WERI-Rb-1 (cell line): ENCODE results near the gene TECPR1.

Experiments used
- DNase-seq: peaks from one replicate; pipeline ENCODE4 v3.0.0-alpha.2; 2020
- H3K27ac ChIP-seq: fragments of 250-450 bp; sonication (Bioruptor Pico); 2 replicates; pipeline ENCODE4 v1.5.1; 2020; ENCODE audit warnings: mild to moderate bottlenecking, moderate library complexity
- H3K27me3 ChIP-seq: fragments of 250-450 bp; sonication (Bioruptor Pico); 2 replicates; pipeline ENCODE4 v1.5.1; 2021; ENCODE audit warnings: mild to moderate bottlenecking, low read depth, moderate library complexity; ENCODE audit not compliant: insufficient read depth, severe bottlenecking
- H3K36me3 ChIP-seq: fragments of 250-450 bp; sonication (Bioruptor Pico); 2 replicates; pipeline ENCODE4 v1.5.1; 2020; ENCODE audit warnings: mild to moderate bottlenecking, moderate library complexity
- H3K4me3 ChIP-seq: 2 replicates; pipeline ENCODE4 v1.5.1; 2011; ENCODE audit warnings: low read depth, mild to moderate bottlenecking, control low read depth, low read length
- H3K9me3 ChIP-seq: fragments of 250-450 bp; sonication (Bioruptor Pico); 2 replicates; pipeline ENCODE4 v1.5.1; 2021; ENCODE audit warnings: mild to moderate bottlenecking, moderate library complexity; ENCODE audit not compliant: severe bottlenecking
- TF ChIP-seq, protein P1 (sequence below): IDR thresholded peaks from 2 replicates; pipeline ENCODE4 v1.5.1; 2011; ENCODE audit warnings: low read depth, mild to moderate bottlenecking, control low read depth, inconsistent platforms, low read length

Gene TECPR1

DNA sequence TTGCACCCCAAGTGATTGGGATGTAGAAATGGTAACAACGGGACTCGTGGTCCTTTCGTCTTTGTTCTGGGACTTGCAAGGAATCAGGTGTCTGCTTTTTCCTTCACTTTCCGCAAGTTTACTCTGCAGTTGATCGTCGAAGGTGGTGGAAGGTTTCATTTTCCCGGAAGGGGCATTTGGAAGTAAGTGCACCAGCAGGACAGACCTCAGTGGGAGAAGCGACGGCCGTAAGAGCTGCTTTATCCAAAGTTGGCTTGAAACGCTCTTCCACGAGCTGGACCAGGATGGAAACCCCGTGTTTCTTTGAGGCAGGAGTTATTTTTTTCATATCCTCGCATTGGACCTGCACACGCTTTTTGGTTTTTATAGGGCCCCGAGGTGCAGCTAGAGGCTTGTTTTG, 30.7 kb upstream of the TECPR1 start:
- H3K4me3 ChIP-seq, result peak overlapping the region; percentile 81
- no peaks in the 10 kb centered on the region for H3K9me3 ChIP-seq
- peak overlapping the region; percentile 89; the same call in 1 of the 2 replicates for H3K27ac ChIP-seq
- DNase-seq, result no peak
- H3K27me3 ChIP-seq, result no peaks in the 10 kb centered on the region
- TF ChIP-seq, protein P1, sequence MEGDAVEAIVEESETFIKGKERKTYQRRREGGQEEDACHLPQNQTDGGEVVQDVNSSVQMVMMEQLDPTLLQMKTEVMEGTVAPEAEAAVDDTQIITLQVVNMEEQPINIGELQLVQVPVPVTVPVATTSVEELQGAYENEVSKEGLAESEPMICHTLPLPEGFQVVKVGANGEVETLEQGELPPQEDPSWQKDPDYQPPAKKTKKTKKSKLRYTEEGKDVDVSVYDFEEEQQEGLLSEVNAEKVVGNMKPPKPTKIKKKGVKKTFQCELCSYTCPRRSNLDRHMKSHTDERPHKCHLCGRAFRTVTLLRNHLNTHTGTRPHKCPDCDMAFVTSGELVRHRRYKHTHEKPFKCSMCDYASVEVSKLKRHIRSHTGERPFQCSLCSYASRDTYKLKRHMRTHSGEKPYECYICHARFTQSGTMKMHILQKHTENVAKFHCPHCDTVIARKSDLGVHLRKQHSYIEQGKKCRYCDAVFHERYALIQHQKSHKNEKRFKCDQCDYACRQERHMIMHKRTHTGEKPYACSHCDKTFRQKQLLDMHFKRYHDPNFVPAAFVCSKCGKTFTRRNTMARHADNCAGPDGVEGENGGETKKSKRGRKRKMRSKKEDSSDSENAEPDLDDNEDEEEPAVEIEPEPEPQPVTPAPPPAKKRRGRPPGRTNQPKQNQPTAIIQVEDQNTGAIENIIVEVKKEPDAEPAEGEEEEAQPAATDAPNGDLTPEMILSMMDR, result no peak
- peaks cover 44% of the 10 kb centered on the region for H3K36me3 ChIP-seq

DNA sequence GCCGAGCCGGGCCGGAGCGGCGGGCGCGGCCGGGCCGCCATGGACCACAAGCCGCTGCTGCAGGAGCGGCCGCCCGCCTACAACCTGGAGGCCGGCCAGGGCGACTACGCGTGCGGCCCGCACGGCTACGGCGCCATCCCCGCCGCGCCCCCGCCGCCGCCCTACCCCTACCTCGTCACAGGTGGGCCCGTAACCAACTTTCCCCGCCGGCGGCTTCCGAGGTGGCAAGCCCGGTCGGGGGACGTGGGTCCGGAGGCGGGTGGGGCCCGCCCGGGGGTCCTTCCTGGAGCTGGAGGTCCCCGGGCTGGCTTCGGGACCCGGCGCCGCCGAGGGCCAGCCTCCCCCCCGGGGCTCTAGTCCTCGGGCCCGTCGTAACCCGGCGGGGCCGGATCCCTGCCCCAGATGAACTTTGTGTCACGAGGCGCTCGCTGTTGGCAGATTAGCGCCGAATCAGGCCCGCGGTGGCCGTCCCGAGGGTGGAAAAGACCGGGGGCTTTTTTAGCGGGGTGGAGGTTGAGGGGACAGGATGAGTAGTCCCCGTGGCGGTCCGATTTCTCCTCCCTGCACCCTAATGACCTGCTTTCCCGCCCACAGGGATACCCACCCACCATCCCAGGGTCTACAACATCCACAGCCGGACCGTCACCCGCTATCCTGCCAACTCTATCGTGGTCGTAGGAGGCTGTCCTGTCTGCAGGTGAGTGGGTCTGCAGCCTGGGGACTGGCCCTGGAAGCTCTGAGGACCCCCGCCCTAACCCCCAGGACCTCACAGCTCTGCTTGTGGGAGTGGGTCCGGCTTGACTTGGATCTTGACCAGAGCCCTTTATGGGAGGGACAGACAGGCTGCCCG, 29.9 kb upstream of the TECPR1 start:
- H3K4me3 ChIP-seq, result peak overlapping the region; percentile 81
- H3K9me3 ChIP-seq, result no peaks in the 10 kb centered on the region
- DNase-seq, result peak; percentile 41
- peaks cover 41% of the 10 kb centered on the region for H3K36me3 ChIP-seq
- TF ChIP-seq, protein P1, result no peak
- peak overlapping the region; percentile 89 for H3K27ac ChIP-seq
- no peaks in the 10 kb centered on the region for H3K27me3 ChIP-seq

DNA sequence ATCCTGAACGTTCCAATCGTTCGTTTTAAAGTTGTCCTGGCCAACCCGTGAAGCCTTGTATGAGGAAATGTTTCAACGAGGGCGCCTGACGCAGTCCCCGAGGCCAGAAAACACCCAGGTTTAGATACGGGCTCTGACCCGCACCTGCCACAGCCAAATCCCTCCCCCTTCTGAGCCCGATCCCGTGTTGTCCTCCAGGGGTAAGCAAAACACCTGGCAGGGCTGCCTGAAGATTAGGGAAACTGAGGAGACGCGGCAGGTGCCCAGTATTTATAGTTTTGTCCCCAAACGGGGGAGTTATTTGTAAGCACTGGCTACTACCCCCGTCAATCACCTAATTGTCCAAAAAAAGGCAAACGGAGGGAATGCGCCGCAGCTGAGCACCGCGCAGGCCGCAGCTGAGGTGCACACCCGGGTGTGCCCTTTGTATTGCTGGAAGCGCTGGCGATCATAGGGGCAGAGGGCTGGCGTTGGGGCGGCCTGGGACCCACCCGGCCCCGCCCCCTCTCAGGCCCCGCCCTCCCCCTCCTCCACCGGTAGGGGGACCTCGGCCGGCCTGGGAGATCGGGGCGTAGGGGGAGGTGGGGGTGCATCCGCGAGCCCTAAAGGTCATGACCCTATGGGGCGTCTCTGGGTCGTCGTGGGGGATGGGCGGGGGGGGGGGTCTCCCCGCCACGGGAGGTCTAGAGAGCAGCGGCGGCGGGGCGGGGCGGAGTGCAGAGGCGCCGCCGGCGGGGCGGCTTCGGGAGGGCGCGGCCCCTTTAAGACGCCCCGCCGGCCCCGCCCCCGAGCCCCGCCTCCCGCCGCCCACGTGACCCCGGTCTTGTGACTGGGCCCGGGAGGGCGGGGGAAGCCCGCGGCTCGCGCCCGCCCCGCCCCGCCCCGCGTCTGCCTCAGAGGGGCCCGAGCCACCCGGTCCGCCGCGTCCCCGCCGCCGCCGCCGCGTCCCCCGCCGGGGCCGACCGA, 29.0 kb upstream of the TECPR1 start, which contains the start of gene BRI3:
TSS of gene BRI3 (plus strand) at position 896 of the 966 bp plus-strand sequence. CDS start 110 bp downstream, outside the sequence.
- peak within 1 kb of the TSS; percentile 89 for H3K27ac ChIP-seq
- peaks cover 32% of the 10 kb centered on the region for H3K36me3 ChIP-seq
- H3K9me3 ChIP-seq, result no peaks in the 10 kb centered on the region

DNA sequence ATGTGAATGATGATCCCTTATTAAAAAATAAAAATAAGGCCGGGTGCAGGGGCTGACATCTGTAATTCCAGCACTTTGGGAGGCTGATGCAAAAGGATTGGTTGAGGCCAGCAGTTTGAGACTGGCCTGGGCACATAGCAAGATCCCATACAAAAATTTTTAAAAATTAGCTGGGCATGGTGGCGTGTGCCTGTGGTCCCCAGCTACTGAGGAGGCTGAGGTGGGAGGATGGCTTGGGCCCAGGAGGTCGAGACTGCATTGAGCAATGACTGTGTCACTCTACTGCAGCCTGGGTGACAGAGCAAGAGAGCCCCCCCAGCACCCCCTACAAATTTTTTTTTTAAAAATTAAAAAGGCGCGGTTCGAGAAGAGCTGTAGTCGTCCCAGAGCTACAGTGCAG, 28.3 kb upstream of the TECPR1 start:
- H3K27me3 ChIP-seq, result no peaks in the 10 kb centered on the region
- no peaks in the 10 kb centered on the region for H3K9me3 ChIP-seq
- peaks cover 26% of the 10 kb centered on the region for H3K36me3 ChIP-seq
- H3K4me3 ChIP-seq, result peak overlapping the region; percentile 77
- DNase-seq, result no peak
- peak overlapping the region; percentile 81; the same call in 1 of the 2 replicates for H3K27ac ChIP-seq
- TF ChIP-seq, protein P1, result no peak

More for the DNA sequence above, 29.0 kb upstream of the TECPR1 start, which contains the start of gene BRI3:
- Histone ChIP-seq H3K4me3 (peak within 1 kb of the TSS; percentile 81), H3K27me3 (no peaks in the 10 kb centered on the region)
- DNase-seq, result peak; percentile 85
- TF ChIP-seq, protein P1, result 0 out of 2 replicates have a peak, but pooled peaks have one; percentile 1

DNA sequence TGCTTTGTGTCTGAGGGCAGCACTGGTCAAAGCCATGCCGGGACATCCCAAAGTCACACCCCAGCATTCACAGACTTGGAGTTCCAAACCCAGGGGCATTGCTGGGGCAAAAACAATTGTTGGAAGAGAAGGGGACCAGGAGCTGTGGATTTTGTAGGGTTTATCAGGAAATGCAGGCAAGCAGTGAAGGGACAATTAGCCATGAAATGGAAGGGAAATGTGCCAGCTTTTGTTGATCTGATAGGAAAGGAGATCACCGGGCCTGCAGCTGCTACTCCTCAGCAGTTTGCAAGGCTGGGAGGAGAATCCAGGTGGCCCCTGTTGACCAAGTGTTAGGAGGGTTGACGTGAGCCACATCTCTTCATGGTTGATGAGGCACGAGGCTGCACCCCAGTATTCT, 26.9 kb upstream of the TECPR1 start:
- Histone ChIP-seq H3K4me3 (no peak overlapping the region), H3K9me3 (no peaks in the 10 kb centered on the region), H3K36me3 (peaks cover 15% of the 10 kb centered on the region), H3K27me3 (no peaks in the 10 kb centered on the region), H3K27ac (no peak overlapping the region)
- no peak for DNase-seq
- TF ChIP-seq, protein P1, result no peak
